ENCODE results near the gene SMS. TPM values are rescaled to one million over a fixed set of nuclear protein-coding genes. Genes with fewer than 3 reads are reported as not detected.

SMS gene
- total RNA-seq, 2 donors from 2014 or later, result 57.0 to 116 TPM

GRCh38 chrX:21956783-21957182 is 16.3 kb downstream of the SMS start:
- intact Hi-C loops (cut with DNase I), result no loop called here
- 98% methylated on average over 7 of the region's 7 CpGs for WGBS
- TF ChIP-seq POLR2AphosphoS5 (IDR thresholded peaks at IDR 0.05) (no peak), POLR2A (IDR thresholded peaks at IDR 0.05) (no peak), CTCF (IDR thresholded peaks at IDR 0.05) (no peak)
- Histone ChIP-seq H3K4me3 (no peak overlapping the region), H3K27me3 (replicated peaks; ENCODE audit: insufficient read depth) (no peaks in the 10 kb centered on the region), H3K9me3 (no peaks in the 10 kb centered on the region), H3K36me3 (no peaks in the 10 kb centered on the region), H3K4me1 (replicated peaks) (no peaks in the 10 kb centered on the region), H3K27ac (no peak overlapping the region)
- DNase-seq (ENCODE audit: low spot score), result no peak

GRCh38 chrX:21958187-21958586 is 17.7 kb downstream of the SMS start:
- Histone ChIP-seq H3K4me3 (no peak overlapping the region), H3K27me3 (replicated peaks; ENCODE audit: insufficient read depth) (no peaks in the 10 kb centered on the region), H3K9me3 (no peaks in the 10 kb centered on the region), H3K27ac (no peak overlapping the region), H3K4me1 (replicated peaks) (no peaks in the 10 kb centered on the region), H3K36me3 (no peaks in the 10 kb centered on the region)
- TF ChIP-seq POLR2A (IDR thresholded peaks at IDR 0.05) (no peak), POLR2AphosphoS5 (IDR thresholded peaks at IDR 0.05) (no peak), CTCF (IDR thresholded peaks at IDR 0.05) (no peak)
- intact Hi-C loops (cut with DNase I), result no loop called here
- no peak for DNase-seq (ENCODE audit: low spot score)
- 76% methylated on average over 8 of the region's 8 CpGs for WGBS

- H3K27me3 ChIP-seq (replicated peaks; ENCODE audit: insufficient read depth), result no peaks in the 10 kb centered on the region
- no peaks in the 10 kb centered on the region for H3K4me1 ChIP-seq (replicated peaks)
- WGBS, result 88% methylated on average over 4 of the region's 4 CpGs
- no peak for DNase-seq (ENCODE audit: low spot score)
- no peaks in the 10 kb centered on the region for H3K36me3 ChIP-seq
- intact Hi-C loops (cut with DNase I), result no loop called here
- no peaks in the 10 kb centered on the region for H3K9me3 ChIP-seq
- no peak overlapping the region for H3K27ac ChIP-seq
- H3K4me3 ChIP-seq, result no peak overlapping the region
- TF ChIP-seq POLR2AphosphoS5 (IDR thresholded peaks at IDR 0.05) (no peak), POLR2A (IDR thresholded peaks at IDR 0.05) (no peak), CTCF (IDR thresholded peaks at IDR 0.05) (no peak)
Observed at GRCh38 chrX:21958916-21959315, 18.4 kb downstream of the SMS start.

GRCh38 chrX:21959362-21960051 is 19.0 kb downstream of the SMS start:
- intact Hi-C loops (cut with DNase I), result no loop called here
- TF ChIP-seq POLR2AphosphoS5 (IDR thresholded peaks at IDR 0.05), result no peak
- no peak for TF ChIP-seq CTCF (IDR thresholded peaks at IDR 0.05)
- no peak for TF ChIP-seq POLR2A (IDR thresholded peaks at IDR 0.05)
- Histone ChIP-seq H3K4me1 (replicated peaks) (no peaks in the 10 kb centered on the region), H3K36me3 (no peaks in the 10 kb centered on the region), H3K4me3 (no peak overlapping the region), H3K27me3 (replicated peaks; ENCODE audit: insufficient read depth) (no peaks in the 10 kb centered on the region), H3K9me3 (no peaks in the 10 kb centered on the region), H3K27ac (no peak overlapping the region)
- WGBS, result 61% methylated on average over 12 of the region's 12 CpGs
- DNase-seq (ENCODE audit: low spot score), result no peak
